NCI-H524 (cell line): Measurements from ENCODE around the gene PNPLA2.
A peak's percentile ranks its signal among the peaks of the same experiment; 100 is the strongest.

ENCODE experiments used
- DNase-seq, 2 experiments: peaks; one replicate each; lab custom pipeline; 2025; lab: John Stamatoyannopoulos, UW

Gene PNPLA2

DNA sequence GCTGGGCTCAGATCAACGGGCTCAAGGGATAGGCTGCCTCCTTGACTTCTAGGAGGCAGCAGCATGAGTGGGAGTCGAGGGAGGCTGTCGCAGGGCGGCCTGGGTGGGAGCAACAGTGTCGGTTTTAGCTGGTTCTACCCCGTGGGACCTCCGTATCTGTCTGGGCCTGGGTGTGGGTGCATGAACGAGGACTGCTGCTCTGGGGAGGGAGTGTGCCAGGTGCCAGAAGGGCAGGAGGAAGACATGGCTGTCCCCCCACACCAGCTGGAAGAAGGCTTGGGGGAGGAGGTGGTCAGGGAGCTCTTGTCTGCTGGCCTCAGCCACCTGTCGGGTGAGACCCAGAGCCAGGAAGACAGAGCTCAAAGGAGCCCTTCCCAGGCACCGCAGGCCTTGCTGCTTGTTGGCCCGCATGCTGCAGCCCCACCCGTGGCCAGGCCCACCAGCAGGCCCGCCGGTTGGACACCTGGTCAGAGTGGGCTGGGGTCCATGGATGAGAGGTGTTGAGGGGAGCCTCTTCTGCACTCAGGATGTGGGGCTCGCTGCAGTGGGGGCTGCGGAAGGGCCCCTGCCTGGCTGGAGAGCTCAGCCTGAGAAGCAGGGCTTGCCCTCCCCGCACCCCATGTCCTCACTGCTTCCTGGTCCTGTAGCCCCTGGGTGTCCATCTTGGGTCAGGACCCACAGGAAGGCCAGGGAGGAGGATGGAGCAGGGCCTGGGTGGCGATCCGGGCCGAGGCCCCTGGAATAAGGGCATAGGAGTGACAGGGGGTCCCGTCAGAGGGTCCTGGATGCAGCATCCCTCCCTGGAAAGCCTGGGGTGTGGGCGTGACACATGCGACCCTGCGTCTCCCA is 32.3 kb upstream of the PNPLA2 start:
- peak; percentile 50 to 72 for DNase-seq

DNA sequence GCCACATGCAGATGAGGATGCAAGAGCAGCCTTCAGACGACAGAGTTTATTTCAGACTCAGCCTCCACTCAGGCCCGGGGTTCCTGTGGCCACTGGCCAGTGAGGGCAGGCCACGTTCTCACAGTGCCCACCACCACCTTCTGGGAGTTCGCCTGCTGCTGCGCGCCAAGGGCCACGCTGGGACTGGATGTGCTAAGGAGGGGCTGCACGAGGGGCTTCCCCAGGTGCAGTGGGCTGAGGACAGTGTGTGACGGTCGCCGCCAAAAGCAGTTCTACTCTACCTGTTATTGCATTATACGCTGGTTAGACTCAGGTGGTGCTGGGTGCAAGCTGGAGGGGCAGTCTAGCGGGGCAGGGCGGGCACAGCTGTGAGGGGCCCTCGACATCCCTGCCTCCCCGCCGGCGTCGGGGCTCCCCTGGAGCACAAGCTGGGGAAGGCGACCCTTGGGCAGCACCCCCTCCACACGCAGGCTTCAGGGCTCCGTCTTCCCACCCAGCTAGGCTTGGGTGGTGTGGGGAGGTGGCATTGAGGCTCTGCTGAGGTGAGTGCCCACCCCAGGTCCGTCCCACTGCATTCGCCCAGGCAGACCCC is 31.5 kb upstream of the PNPLA2 start:
- no peak for DNase-seq

DNA sequence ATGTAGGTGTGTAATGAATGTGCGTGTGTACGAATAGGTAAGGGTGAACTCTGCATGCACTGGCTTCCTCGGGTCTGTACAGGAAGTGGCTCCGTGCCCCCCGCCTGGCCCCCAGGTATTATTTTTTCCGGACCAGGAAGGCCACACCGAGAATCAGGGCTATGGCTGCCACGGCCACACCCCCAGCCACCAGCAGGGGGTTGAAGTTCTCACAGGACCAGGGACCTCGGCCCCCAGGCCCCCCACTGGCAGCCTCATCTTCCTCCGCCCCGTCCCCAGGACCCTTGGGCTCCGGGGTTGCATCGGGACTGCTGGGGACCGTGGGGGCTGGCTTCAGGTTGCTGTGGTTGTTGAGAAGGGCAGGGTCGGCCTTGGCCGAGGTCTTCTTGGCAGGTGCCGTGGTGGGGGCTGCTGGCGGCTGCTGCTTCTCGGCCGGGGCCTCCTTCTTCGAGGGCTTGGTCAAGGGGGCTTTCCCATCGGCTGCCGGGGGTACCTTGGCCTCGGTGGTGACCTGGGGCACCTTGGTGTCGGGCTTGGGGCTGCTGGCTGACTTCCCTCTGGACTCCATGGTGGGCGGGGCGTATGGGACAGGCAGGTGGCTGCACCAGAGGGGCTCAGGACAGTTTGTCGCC is 30.6 kb upstream of the PNPLA2 start:
- no peak for DNase-seq

DNA sequence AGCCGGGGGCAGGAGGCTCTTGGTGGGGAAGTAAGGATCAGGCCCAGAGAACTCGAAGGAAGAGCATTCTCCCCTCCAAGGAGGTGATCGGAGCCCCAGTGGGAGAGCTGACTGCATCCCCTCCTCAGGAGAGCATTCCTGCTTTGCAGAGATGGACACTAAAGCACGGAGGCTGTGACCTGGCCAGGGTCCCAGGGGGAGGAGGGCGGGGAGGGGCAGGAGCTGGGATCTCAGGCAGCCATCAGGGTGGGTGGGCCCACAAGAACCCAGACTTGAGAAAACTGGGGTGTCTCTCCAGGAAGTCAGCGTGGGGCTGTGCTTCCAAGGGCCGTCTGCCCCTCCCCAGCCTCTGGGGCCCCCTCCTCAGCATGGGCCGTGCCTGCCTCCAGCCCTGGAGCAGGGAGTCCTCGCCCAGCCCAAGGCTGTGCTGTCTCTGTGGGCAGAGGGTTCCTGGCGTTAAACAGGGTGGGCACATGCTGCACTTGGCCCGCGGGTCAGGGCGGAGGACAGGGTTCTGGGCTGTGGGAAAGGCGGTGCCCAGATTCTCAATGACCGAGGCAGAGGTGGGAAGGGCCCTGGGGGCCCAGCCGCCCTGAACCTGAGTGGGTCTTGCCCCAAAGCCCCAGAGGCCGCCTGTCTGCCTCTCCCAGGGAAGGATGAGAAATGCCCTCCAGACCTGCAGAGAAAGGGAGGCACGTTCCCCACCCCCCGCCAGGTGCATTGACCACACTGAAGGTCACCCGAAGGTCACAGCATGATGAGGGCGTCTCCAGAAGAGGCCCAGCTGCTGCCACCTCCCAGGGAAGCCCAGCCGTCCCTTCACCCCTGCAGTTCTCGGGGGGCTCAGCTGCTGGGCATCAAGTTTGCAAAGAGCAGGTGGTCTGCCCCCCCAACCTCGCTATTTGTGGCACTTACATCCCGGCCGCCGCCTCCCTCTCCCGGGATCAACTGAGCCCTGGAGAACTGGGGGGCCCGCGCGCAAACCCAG is 29.5 kb upstream of the PNPLA2 start:
- DNase-seq = no peak

DNA sequence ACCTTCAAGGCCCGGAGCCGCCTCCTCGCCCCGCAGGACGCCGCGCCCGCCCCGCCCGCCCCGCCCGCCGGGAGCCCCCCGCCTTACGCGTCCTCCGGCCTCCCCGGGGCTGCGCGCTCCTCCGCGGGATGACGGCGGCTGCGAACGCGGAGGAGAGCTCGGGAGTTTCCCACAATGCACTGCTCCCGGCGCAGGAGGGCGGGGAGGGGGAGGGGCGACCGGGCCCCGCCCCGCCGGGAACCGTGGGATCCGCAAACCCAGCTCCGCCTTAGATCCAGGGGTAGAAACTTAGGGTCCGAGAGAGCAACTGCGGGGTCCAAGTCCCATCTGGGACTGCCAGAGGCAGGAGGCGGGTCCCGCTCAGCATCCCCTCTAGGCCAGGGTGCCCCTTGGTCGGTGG is 28.8 kb upstream of the PNPLA2 start, which contains the start of gene CEND1:
CEND1 (minus strand) TSS at position 148 of the 400 bp plus-strand sequence. CDS start 1,514 bp downstream, outside the sequence.
- peak in 1 of 2 experiments; percentile 53 for DNase-seq

DNA sequence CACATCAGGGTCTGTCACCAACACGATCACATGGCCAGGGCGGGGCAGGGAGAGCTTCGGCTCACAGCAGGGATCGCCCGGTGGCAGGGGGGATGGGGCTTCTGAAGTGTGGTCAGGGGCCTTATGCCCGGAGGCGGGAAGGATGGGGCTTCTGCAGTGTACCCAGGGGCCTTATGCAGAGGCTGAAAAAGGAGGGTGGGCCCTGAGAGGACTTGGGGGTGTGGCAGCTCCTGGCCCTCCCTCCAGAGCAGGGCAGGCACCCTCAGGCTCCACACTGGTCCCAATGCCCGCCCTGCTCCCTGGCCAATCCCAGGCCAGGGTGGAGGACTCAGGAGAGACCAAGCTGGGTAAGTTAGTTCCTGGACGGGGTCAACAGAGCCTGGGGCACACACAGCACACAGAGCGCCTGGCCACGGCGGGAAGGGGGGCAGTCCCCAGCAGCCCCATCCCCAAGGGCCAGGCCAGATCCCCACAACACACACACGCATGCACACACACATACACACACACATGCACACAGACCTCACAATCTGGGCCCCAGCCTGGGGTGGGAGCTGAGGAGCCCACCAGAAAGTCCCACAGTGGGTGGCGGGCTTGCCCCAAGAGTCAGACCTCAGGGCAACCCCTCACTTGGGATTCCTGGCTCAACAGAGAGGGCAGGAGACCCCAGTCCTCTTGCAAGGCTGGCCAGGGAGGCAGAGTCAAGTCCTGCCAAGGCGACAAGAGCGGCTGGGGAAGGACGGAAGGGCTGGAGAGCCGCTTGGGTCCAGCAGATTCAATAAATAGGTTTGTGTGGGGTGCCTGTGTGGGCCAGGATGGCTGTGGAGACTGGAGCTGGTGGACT is 27.8 kb upstream of the PNPLA2 start:
- DNase-seq = no peak

DNA sequence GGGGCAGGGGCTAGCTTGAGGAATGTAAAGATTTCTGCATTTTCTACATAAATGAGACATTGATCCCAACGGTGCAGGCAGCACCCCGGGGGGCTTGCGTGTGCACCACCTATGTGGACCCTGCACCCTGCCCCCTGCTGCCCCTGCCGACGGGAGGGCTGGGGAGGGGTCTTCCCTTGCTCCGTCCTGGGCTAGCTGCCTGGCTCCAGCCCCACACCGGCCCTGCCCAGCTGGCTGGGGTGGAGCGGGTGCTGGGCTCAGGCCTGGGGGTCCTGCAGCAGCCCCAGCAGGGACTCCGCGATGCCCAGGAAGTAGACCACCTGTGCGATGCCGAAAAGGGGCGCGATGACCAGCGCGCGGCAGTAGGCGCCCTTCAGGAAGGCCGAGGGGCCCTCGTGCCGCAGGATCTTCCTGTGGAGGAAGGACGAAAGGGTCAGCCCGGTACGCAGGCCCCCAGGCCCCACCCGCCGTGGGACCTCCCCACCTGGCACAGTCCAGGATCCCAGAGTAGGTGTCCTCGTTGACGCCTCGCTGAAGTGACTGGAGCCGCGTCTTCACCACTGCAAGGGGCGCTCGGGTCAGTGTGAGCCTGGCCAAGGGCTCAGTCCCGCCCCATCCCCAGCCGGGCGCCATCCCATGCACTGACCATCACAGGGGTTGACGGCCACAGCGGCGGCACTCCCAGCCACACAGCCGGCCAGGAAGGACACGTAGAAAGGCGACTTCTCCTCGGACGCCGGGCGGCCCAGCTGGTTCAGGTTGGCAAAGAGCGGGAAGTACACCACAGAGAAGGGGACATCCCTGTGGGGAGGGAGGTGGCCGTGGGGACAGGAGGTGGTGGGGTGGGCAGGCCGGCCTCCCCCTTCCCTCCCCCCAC is 26.8 kb upstream of the PNPLA2 start:
- DNase-seq = no peak

DNA sequence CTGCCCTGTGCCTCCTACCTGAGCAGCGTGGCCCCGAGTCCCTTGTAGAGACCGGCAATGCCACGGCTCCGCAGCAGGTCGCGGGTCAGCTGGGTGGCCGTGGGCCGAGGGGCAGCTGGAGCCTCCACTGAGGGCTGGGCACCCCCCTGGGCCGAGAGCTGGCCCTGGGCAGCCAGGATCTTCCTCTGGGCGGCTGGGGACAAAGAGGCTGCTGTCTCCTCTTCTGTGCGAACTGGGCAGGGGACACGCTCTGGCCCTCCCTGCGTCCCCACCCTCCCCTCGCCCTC is 26.2 kb upstream of the PNPLA2 start:
- DNase-seq = no peak

DNA sequence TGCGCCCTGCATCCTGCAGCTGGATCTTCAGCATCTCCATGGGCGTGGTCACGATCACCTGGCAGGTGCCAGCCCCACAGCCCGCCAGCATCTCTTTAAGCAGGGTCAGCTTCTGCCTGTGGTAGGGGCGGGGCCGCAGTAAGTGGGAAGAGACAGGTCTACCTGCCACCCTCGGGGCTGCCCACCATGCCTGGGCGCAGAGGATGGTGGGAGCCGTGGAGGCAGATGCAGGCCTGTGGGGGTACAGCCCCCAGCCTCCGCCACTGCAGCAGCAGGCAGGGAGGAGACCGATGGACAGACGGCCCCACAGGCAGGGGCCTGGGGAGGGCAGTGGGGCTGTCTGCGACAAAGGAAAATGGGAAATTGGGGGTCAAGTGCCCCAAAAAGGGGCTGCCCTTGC is 25.8 kb upstream of the PNPLA2 start:
- DNase-seq = no peak

DNA sequence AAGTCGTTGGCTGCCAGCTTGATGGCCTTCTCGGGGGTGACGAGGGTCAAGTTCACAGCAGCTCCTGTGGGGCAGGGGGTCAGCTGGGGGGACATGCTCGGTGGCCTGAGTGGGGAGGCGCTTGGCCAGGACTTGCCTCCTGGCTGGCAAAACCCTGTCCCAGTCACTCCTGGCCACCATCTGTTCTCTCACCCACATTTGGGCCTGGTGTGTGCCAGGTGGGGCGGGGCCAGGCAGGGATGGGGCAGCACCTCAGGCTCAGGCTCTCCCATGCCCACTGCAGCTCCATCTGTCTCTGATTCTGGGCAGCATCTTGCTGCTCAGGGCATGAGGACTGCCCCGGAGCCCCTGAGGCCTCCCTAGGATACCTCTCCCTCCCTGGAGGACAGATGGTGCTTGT is 25.2 kb upstream of the PNPLA2 start:
- DNase-seq = peak; percentile 68 to 90

DNA sequence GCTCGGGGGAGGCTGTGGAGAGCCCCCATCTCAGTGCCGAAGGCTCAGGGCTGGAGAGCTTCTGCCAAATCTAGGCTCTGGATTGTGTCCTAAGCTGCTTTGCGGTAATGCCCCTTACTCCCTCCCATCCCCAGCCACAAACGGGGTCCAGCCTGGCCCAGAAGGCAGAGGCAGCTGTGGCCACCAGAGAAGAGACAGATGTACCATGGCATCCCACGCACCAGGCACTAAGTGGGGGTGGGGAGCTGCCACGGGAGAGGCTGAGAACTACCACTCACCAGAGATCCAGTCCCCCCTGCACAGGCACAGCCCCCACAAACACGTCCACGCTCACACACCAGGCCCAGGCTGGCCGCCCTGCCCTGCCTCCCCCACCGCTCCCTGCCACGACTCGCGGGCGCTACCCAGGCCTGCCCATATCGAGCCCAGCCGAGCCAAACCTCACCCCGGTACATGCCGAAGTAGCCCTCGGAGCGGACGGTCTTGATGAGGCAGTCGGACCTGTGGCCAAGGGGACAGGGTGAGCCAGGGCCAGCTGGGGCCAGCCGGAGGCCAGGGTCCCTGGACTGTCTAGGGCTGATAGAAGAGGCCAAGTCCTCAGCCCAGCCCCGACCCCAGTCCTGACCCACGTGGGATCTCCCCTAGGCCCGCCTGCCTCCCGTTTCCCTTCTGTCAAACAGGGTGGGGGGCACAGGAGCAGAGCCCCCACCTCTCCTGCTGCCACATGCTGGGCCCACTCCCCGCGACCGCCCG is 24.5 kb upstream of the PNPLA2 start:
- peak in 1 of 2 experiments; percentile 88 for DNase-seq

DNA sequence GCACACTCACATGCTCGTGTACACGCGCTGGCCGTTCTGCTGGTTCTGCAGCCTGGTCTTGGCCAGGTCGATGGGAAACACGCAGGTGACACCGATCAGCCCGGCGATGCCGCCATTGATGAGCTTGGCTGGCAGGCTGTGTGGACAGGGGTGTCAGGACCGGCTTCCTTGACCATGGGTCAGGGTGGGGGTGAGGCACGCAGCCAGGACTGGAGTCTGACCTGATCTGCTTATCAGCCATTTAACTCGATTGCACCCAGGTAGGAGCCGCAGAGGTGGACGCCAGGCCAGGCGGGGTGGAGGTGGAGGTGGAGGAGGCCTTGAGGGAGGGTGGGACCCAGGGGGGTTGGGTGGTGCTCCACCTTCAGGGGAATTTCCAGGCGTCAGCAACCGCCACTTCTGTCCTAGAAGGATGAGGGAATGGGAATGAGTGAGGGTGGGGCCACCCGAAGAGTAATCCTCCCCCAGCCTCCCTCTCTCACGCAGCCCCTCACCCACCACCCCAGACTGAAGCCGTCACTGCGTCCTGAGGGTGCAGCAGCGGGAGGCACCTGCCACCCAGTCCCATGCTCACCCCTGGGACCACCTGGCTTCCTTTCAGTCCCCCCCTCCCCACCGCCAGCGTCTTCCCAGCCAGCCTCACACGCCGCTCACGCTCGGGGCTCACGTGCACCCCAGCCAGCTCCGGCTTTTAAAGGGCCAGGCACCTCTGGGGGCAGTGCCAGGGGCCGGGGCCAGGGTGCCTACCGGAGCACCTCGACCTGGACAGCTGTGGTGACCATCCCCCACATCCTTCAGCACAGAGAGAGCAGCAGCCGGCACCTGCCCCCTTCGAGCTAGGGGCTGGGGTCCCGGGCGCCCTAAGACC is 23.7 kb upstream of the PNPLA2 start:
- DNase-seq = peak in 1 of 2 experiments; percentile 70

DNA sequence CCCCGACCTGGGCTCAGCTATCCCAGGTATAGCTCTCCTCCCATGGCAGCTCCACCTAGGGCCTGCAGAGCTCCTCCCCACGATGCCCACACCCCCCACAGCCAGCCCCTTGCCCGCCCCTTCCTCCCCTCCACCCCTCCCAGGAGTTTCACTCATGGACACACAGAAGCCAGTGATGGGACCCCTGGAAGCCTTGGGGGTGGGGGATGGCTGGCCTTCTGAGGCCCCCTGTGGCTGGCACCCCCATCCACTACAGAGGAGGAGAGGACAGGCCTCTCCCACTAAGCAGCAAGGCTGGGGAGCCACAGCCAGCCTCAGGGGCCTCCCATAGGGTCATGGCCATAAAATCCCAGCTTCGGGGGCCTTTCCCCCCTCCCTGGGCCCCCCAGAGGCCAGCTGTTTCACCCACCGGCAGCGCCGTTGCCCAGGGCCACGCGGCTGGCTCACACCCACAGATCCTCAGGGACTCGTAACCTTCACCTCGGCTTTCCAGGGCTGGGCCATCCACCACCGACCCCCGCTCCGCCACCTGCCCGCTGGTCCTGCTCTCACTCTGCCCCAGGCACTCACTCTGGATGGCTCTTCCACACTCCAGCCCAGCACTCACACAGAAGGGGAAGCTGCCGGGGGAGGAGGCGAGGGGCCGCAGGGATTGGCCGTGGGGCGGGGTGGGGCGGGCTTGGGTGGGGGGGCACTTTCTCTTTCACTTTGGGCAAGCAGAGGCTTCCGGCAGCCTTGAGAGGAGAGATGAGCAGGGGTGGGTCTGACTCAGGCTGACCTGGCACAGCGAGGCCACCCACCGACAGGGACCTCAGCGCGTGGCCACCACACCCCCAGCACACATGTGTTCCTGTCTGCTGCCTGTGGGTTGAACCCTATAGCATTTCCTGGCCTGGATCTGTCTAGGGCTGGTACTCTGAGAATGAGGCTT is 22.8 kb upstream of the PNPLA2 start:
- peak; percentile 40 to 67 for DNase-seq

DNA sequence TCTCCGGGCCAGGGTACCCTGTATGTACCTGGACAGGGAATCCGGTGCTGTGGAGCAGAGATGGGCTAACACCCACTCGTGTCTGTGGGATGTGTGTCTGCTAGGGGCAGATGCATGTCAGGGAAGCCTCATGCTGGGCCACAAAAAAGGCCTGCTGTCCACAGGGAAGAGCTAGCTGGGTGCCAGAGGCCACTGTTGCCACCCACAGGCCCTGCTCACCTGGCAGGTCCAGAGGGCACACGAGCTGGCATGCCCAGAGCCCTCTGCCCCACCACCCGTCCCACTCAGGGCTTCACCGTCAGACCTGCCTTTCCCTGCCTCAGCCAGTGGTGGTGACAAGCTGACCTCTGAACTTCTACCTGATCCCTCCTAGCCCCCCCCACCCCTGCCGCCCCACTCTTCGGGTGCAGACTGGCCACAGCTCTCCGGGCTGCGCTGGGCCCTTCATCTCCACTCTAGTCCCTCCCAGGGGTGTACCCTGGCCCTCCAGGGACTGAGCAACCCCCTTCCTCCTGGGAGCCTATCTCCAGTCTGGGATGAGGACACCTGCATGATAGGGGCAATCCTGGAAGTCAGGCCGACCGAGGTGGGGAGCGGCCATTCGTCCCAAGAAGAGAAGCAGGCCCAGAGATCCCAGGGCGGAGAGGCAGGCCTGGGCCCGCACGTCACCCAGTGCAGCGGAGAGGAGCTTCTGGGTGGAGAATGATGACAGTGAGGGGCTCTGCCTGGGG is 22.0 kb upstream of the PNPLA2 start:
- DNase-seq = no peak

DNA sequence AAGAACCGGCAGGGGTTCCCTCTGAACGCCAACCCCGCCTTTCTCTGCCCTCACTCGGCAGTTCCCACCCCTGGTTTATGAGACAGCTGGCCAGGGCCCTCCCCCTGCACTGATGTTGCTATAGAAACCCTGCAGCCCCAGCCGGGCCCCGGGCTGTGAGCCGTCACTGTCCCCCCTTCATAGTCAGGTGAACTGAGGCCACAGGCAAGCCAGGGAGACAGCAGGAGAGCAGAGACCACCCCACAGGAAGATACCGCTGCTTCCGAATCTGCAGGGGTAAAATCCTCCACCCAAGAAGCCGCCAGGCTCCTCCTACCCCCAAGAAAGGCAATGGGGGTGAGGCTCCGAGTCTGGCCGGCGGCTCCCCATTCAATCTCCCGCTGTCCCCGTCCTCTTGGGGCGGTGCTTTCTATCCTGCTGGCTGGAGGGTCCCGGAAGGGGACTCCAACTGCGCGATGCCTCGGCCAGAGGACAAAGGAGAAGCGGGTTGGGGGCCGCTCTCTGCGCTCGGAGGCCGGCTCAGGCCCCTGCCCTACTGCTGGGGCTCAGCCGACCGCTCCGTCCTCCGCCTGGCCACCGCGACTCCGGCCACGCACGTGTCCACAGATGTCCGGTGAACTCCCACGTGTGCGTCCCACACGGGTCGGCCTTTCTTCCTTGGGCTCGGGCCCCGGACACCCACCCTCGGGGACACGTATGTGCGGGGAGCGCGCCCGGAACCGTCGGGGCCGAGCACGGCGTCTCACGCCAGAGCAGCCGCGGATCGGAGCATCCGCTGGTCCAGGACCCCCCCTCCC is 21.2 kb upstream of the PNPLA2 start:
- DNase-seq = peak; percentile 71 to 88
